Ectodermal cell (in vitro differentiated cells): ENCODE measurements around the gene ZNF148.
"Not testable (repeated sequence)": the region's sequence is repeated elsewhere in the genome, so short reads cannot be mapped to it uniquely, and the experiment has no call there.

ENCODE experiments used
- H3K27ac ChIP-seq: 2 replicates; pipeline ENCODE4 v1.7.0; 2013; ENCODE audit warnings: mild to moderate bottlenecking, low read depth, low read length; ENCODE audit not compliant: insufficient read depth, poor library complexity, severe bottlenecking
- H3K27me3 ChIP-seq: 2 replicates; pipeline ENCODE4 v1.7.0; 2013; ENCODE audit warnings: mild to moderate bottlenecking, low read length; ENCODE audit not compliant: insufficient read depth, control insufficient read depth, poor library complexity, severe bottlenecking
- H3K36me3 ChIP-seq: one replicate; pipeline ENCODE4 v1.7.0; 2013; ENCODE audit warnings: low read length; ENCODE audit not compliant: control insufficient read depth, insufficient read depth
- H3K4me1 ChIP-seq: one replicate; pipeline ENCODE4 v1.7.0; 2013; ENCODE audit warnings: low read length; ENCODE audit not compliant: control insufficient read depth, insufficient read depth
- H3K4me3 ChIP-seq: 2 replicates; pipeline ENCODE4 v1.7.0; 2013; ENCODE audit warnings: low read depth, low read length, control low read depth; ENCODE audit not compliant: insufficient read depth
- H3K9me3 ChIP-seq: 2 replicates; pipeline ENCODE4 v1.7.0; 2013; ENCODE audit warnings: mild to moderate bottlenecking, low read length, moderate library complexity; ENCODE audit not compliant: control insufficient read depth
- WGBS, 2 experiments: methylation state at CpG; one replicate each; pipeline ENCODE4 v1.1.7; 2013; ENCODE audit warnings: missing lambda C conversion rate in 2 of 2; 5-methylcytosine and 5-hydroxymethylcytosine counted together

The ZNF148 gene

DNA sequence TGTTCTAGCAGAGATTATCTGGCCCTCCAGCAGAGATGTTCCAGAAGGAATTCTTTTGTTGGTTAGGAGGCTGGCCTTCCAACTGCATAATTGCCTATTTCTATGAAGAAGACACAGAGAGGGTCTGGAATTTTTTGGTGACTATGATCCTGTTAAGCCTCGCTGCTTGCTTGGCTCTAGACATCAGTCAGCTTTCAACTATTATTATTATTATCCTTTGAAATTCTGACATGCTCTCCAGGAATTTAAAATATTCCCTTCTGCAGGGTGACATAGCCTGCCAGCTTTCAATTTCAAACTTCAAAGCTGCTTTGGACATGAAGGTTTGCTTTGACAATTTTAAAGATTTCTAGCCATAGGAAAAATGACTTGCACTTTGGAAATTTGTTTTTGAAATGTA is 26.3 kb upstream of the ZNF148 start:
- Histone ChIP-seq H3K27ac (no peak overlapping the region), H3K4me3 (no peak overlapping the region)
- WGBS, 2 experiments = 84 to 91% methylated on average over 1 of the region's 1 CpG

DNA sequence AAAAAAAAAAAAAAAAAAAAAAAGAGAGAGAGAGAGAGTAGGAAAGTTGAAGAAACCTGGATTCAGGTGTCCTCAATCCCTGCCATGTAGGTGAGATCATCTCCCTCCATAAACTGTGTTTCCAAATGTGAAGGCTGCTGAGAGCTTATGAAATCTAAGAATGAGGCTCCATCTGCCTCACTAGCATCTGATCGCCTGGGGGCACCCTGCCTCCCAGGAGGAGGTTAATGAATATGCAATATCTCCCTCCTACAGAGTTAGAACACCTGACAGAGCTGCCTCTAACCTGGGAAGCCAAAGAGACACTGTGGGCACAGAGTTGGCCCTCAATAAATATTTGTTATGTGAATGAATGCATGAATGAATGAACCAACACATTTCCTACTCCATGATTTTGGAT is 23.8 kb upstream of the ZNF148 start:
- H3K9me3 ChIP-seq = no peaks in the 10 kb centered on the region
- WGBS, 2 experiments = 29 to 40% methylated on average over 1 of the region's 1 CpG
- H3K4me1 ChIP-seq = no peaks in the 10 kb centered on the region
- no peaks in the 10 kb centered on the region for H3K27me3 ChIP-seq
- H3K27ac ChIP-seq = no peak overlapping the region
- no peak overlapping the region for H3K4me3 ChIP-seq
- no peaks in the 10 kb centered on the region for H3K36me3 ChIP-seq

More for the DNA sequence above, 26.3 kb upstream of the ZNF148 start:
- no peaks in the 10 kb centered on the region for H3K36me3 ChIP-seq
- H3K27me3 ChIP-seq = no peaks in the 10 kb centered on the region
- H3K4me1 ChIP-seq = no peaks in the 10 kb centered on the region
- H3K9me3 ChIP-seq = no peaks in the 10 kb centered on the region

DNA sequence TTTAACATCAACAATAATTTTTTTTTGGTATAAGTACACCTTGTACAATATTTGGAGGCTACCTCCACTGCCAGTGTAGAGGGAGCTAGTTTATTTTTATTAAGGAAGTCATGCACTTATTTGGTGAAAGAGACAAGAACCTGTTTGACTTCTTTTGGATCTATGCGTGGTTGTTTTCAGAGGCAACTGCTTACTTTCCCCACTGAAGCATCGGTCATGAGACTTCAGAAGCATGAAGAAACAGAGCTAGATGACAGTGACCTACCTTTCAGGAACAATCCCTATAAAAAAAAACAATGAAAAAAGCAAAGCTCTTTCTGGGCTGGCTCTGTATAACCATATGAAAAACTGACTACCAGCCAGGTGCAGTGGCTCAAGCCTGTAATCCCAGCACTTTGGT is 20.0 kb upstream of the ZNF148 start:
- H3K27me3 ChIP-seq = no peaks in the 10 kb centered on the region
- no peaks in the 10 kb centered on the region for H3K9me3 ChIP-seq
- H3K4me3 ChIP-seq = no peak overlapping the region
- H3K36me3 ChIP-seq = no peaks in the 10 kb centered on the region
- H3K27ac ChIP-seq = no peak overlapping the region
- WGBS, 2 experiments = 92 to 98% methylated on average over 2 of the region's 2 CpGs
- H3K4me1 ChIP-seq = no peaks in the 10 kb centered on the region

DNA sequence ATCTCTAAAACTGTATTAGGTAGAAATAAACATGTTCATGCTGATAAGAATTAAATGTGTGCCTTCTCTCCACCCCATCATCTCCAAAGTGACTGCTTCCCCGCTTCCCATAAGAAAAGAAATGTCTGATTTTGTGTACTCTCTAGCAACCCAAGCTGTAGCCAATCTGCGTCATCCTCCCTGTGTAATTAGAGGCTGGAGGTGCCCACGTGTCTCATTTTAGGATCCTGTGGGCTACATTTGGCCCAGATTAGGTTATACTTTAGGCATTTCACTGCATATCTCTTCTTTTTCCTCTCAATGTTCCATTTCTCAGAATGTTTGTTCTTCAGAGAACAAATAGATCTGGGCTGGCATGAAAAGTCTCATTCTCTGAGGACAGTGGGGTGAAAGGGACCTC is 19.3 kb upstream of the ZNF148 start:
- Histone ChIP-seq H3K4me1 (no peaks in the 10 kb centered on the region), H3K27ac (no peak overlapping the region), H3K4me3 (no peak overlapping the region), H3K9me3 (no peaks in the 10 kb centered on the region), H3K27me3 (no peaks in the 10 kb centered on the region), H3K36me3 (no peaks in the 10 kb centered on the region)
- WGBS, 2 experiments = 93% methylated on average over 3 of the region's 3 CpGs

DNA sequence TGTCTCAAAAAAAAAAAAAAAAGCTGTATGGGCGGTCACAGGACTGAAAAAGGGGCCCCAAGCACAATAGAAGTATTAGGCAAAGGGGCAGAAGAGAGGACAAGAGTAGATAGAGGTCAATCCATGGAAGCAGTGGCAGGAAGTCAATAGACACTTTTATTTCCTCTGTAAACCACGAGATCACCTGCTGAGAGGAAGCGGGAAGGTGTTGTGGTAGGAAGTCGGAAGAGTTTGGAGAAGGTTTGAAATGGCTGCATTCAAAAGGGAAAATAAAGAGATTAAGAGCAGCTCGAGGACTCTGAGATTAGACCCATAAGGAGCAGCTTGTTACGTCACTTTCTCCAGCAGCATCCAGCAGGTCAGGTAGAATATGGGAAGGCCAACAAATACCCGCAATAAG is 14.2 kb upstream of the ZNF148 start:
- H3K9me3 ChIP-seq = no peaks in the 10 kb centered on the region
- 89 to 92% methylated on average over 7 of the region's 7 CpGs for WGBS, 2 experiments

DNA sequence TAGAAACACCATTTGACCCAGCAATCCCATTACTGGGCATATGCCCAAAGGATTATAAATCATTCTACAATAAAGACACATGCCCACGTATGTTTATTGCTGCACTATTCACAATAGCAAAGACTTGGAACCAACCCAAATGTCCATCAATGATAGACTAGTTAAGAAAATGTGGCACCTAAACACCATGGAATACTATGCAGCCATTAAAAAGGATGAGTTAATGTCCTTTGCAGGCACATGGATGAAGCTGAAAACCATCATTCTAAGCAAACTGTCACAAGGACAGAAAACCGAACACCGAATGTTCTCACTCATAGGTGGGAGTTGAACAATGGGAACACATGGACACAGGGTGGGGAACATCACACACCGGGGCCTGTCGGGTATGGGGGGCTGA is 13.2 kb upstream of the ZNF148 start:
- H3K27me3 ChIP-seq, H3K9me3 ChIP-seq, H3K27ac ChIP-seq, H3K36me3 ChIP-seq, H3K4me3 ChIP-seq: not testable (repeated sequence)
- 93 to 95% methylated on average over 5 of the region's 5 CpGs for WGBS, 2 experiments
- H3K4me1 ChIP-seq = peaks cover 13% of the 10 kb centered on the region

More for the DNA sequence above, 14.2 kb upstream of the ZNF148 start:
- H3K4me1 ChIP-seq = peaks cover 11% of the 10 kb centered on the region
- no peaks in the 10 kb centered on the region for H3K36me3 ChIP-seq
- no peak overlapping the region for H3K27ac ChIP-seq
- H3K4me3 ChIP-seq = no peak overlapping the region
- H3K27me3 ChIP-seq = no peaks in the 10 kb centered on the region

DNA sequence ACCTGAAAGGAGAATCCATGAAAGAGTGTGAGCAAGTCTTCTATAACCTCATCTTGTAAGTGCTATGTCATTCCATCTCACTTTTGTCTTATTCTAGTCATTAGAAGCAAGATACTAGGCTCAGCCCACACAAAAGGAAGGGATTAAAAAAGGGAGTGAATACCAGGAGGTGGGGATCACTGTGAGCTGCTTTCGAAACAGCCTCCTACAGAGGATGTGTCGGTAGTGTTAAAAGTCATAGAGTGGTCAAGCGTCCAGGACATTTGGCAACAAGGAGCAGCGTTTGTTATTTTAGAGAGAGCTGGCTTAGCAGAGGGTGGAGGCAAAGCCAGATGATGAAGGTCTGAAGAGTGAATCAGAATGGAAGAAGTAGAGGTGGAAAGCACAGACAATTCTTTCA is 11.7 kb upstream of the ZNF148 start:
- Histone ChIP-seq H3K4me3 (no peak overlapping the region), H3K36me3 (no peaks in the 10 kb centered on the region), H3K9me3 (no peaks in the 10 kb centered on the region), H3K4me1 (peaks cover 14% of the 10 kb centered on the region), H3K27me3 (no peaks in the 10 kb centered on the region), H3K27ac (no peak overlapping the region)
- WGBS, 2 experiments = 40% methylated on average over 4 of the region's 4 CpGs

DNA sequence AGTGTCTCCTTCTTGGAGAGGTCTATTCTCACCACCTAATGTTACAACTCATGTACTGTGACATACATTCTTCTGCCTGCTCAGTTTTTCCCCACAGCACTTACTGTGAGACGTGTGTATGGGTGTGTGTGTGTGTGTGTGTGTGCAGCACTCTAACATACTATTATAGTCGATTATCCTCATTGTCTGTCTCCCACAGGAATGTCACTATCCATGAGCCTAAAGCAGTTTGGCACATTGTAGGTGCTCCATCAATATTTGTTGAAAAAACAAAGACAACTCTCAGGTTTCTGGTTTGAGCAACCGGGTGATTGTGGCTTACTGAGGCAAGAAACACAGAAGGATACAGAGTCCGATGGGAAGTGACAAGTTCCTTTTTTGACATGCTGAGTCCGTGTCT is 8.6 kb upstream of the ZNF148 start:
- WGBS, 2 experiments = 92 to 93% methylated on average over 4 to 5 of the region's 5 CpGs

DNA sequence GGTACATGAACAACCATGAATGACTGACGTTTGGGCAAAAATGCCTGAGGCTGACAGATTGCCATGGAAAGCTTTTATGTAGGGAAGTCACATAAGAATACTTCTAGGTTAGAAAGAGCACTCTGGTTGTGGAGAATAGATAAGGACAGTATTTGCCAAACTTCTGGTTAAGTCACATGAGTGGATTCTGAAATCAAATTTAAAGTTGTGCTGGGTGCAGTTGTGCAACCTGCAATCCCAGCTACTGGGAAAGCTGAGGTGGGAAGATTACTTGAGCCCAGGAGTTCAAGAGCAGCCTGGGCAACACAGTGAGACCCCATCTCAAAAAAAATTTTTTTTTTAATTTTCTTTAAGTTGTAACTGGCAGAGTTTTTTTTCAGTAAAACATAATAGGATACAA is 7.2 kb upstream of the ZNF148 start:
- Histone ChIP-seq H3K4me3 (no peak overlapping the region), H3K27me3 (peaks cover 3% of the 10 kb centered on the region), H3K36me3 (no peaks in the 10 kb centered on the region), H3K4me1 (peaks cover 14% of the 10 kb centered on the region), H3K9me3 (no peaks in the 10 kb centered on the region), H3K27ac (no peak overlapping the region)
- WGBS, 2 experiments = 92 to 98% methylated on average over 1 of the region's 1 CpG

More for the DNA sequence above, 8.6 kb upstream of the ZNF148 start:
- Histone ChIP-seq H3K9me3 (no peaks in the 10 kb centered on the region), H3K36me3 (no peaks in the 10 kb centered on the region), H3K27ac (no peak overlapping the region), H3K4me1 (peaks cover 14% of the 10 kb centered on the region), H3K4me3 (no peak overlapping the region), H3K27me3 (no peaks in the 10 kb centered on the region)

DNA sequence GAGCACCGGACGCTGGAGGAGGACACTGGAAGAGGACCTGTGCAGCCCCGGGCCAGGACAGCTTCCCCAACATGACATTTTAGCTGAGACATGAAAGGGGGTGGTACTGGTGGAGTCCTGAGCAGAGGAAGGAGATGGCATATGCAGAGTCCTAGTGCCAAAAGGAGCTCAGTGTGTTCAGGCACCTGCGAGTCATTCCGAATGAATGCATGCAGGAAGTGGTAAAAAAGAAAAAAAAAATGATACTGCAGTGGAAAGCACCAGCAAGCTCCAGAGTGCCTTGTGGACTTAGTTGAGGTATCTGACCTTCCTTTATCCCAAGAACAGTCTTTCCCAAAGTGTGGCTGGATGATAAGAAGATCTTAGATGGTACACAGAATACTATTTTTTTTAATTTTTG is 6.6 kb upstream of the ZNF148 start:
- H3K4me1 ChIP-seq = peaks cover 12% of the 10 kb centered on the region
- no peak overlapping the region for H3K27ac ChIP-seq
- no peaks in the 10 kb centered on the region for H3K36me3 ChIP-seq
- H3K4me3 ChIP-seq = no peak overlapping the region
- peaks cover 3% of the 10 kb centered on the region for H3K27me3 ChIP-seq
- 82 to 90% methylated on average over 5 of the region's 5 CpGs for WGBS, 2 experiments
- no peaks in the 10 kb centered on the region for H3K9me3 ChIP-seq

DNA sequence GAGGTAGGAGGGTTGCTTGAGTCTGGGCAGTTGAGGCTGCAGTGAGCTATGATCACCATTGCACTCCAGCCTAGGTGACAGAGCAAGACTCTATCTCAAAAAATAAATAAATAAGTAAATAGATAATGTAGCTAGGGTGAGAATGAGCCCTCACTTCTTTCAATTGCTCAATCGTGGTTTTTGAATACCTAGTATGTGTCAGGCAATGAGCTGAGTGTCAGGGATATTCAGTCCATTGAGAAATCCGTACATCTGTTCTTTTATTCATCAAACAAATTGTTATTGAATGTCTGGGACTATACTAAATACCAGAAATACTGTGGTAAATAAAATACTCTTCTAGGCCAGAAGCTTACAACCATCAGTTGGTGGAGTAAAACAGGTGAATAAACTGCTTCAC is 6.2 kb upstream of the ZNF148 start:
- H3K9me3 ChIP-seq = no peaks in the 10 kb centered on the region
- no peak overlapping the region for H3K4me3 ChIP-seq
- WGBS, 2 experiments = 77 to 91% methylated on average over 1 to 2 of the region's 2 CpGs
- H3K36me3 ChIP-seq = no peaks in the 10 kb centered on the region
- H3K27ac ChIP-seq = no peak overlapping the region
- peaks cover 3% of the 10 kb centered on the region for H3K27me3 ChIP-seq
- H3K4me1 ChIP-seq = peaks cover 8% of the 10 kb centered on the region
